Fibroblast of lung (primary cell): ENCODE results near the gene ARRDC4. TPM values are rescaled to one million over a fixed set of nuclear protein-coding genes. Genes with fewer than 3 reads are reported as not detected.

Experiments used
- DNase-seq, 2 donors: peaks; one replicate each; pipeline versions ENCODE4 v3.0.0 to v3.0.0-alpha.2; 2010; ENCODE audit warnings: low read depth in 2 of 2
- H2AFZ ChIP-seq: 2 replicates; pipeline ENCODE4 v1.5.1; 2012; ENCODE audit warnings: low read length, control low read depth, inconsistent platforms
- H3K27ac ChIP-seq: 2 replicates; pipeline ENCODE4 v1.5.1; 2011; ENCODE audit warnings: low read length, control low read depth; ENCODE audit not compliant: insufficient read depth
- H3K27me3 ChIP-seq: 2 replicates; pipeline ENCODE4 v1.5.1; 2011; ENCODE audit warnings: mild to moderate bottlenecking, low read length; ENCODE audit not compliant: control insufficient read depth, insufficient read depth
- H3K36me3 ChIP-seq: 2 replicates; pipeline ENCODE4 v1.5.1; 2011; ENCODE audit warnings: low read length; ENCODE audit not compliant: control insufficient read depth, insufficient read depth
- H3K4me1 ChIP-seq: 2 replicates; pipeline ENCODE4 v1.5.1; 2011; ENCODE audit warnings: low read length; ENCODE audit not compliant: control insufficient read depth, insufficient read depth; ENCODE audit errors: extremely low read depth
- H3K4me2 ChIP-seq: 2 replicates; pipeline ENCODE4 v1.5.1; 2011; ENCODE audit warnings: low read length, control low read depth; ENCODE audit not compliant: insufficient read depth; ENCODE audit errors: extremely low read depth
- H3K4me3 ChIP-seq, 4 experiments: fragments of 200-600 bp in 1 of 4; sonication (generic) in 1 of 4; replicated peaks in 1 of 4; 2 replicates each; pipeline ENCODE4 v1.5.1; 2011 to 2016; ENCODE audit warnings: low read length in 4 of 4, low read depth in 3 of 4, mild to moderate bottlenecking in 3 of 4, control low read depth in 2 of 4, inconsistent platforms in 1 of 4, mixed read lengths in 1 of 4; ENCODE audit not compliant: insufficient read depth in 1 of 4; ENCODE audit errors: control extremely low read depth in 1 of 4
- H3K79me2 ChIP-seq: 2 replicates; pipeline ENCODE4 v1.5.1; 2012; ENCODE audit warnings: mild to moderate bottlenecking, low read length, inconsistent platforms; ENCODE audit not compliant: control insufficient read depth, insufficient read depth
- H3K9ac ChIP-seq: 2 replicates; pipeline ENCODE4 v1.5.1; 2011; ENCODE audit warnings: mild to moderate bottlenecking, low read length, control low read depth; ENCODE audit not compliant: insufficient read depth
- H3K9me3 ChIP-seq: 2 replicates; pipeline ENCODE4 v1.5.1; 2012; ENCODE audit warnings: low read depth, low read length; ENCODE audit not compliant: control insufficient read depth, insufficient read depth
- H4K20me1 ChIP-seq: 2 replicates; pipeline ENCODE4 v1.5.1; 2011; ENCODE audit warnings: low read length; ENCODE audit not compliant: control insufficient read depth, insufficient read depth; ENCODE audit errors: extremely low read depth
- CTCF ChIP-seq, 2 donors: IDR thresholded peaks in 1 of 2; conservative IDR thresholded peaks in 1 of 2; 1 replicate in 1 of 2; 2 replicates in 1 of 2; pipeline ENCODE4 v1.5.1; 2011 to 2012; ENCODE audit warnings: low read length in 2 of 2, control low read depth in 1 of 2, inconsistent platforms in 1 of 2, low read depth in 1 of 2, mild to moderate bottlenecking in 1 of 2
- EZH2 ChIP-seq: IDR thresholded peaks from 2 replicates; pipeline ENCODE4 v1.5.1; 2012; ENCODE audit warnings: low read length, control low read depth, mild to moderate bottlenecking; ENCODE audit errors: missing control alignments
- polyA plus RNA-seq, 2 donors: library from polyadenylated mRNA; depleted of rRNA in 1 of 2; stranded (reverse) in 1 of 2; unstranded in 1 of 2; fragments of >200 nt; gene quantifications; 2 replicates each; pipeline ENCODE4 v1.2.1, GENCODE V29; 2011 to 2012; ENCODE audit warnings: missing spikeins in 1 of 2
- total RNA-seq: library from RNA; depleted of rRNA; stranded (reverse); fragments of >200 nt; gene quantifications from 2 replicates; pipeline ENCODE4 v1.2.1, GENCODE V29; 2014

Gene ARRDC4
- total and polyA plus RNA-seq, 2 donors (not counting 1 experiment from before 2014, with no cell fraction given): 27.3 to 39.8 TPM

GRCh38 chr15:97966924-97967620 lies 6.6 kb downstream of the ARRDC4 start:
- peak overlapping the region in 1 of 4 experiments; percentile 21 for H3K4me3 ChIP-seq
- H4K20me1 ChIP-seq: no peaks in the 10 kb centered on the region
- peak overlapping the region; percentile 6 for H3K27ac ChIP-seq
- H3K9me3 ChIP-seq: no peaks in the 10 kb centered on the region
- H3K9ac ChIP-seq: no peak overlapping the region
- H3K36me3 ChIP-seq: peaks cover 1% of the 10 kb centered on the region
- H2AFZ ChIP-seq: no peak overlapping the region
- TF ChIP-seq EZH2 (no peak), CTCF (conservative IDR thresholded peaks at IDR 0.05 in 1 of 2, IDR thresholded peaks at IDR 0.05 in 1 of 2; ENCODE audit: low read depth in 1 of 2, low read length in 2 of 2) (no peak)
- DNase-seq: no peak
- H3K27me3 ChIP-seq: no peaks in the 10 kb centered on the region
- peaks cover 19% of the 10 kb centered on the region for H3K4me1 ChIP-seq
- peak overlapping the region; percentile 36 for H3K4me2 ChIP-seq
- H3K79me2 ChIP-seq: peaks cover 7% of the 10 kb centered on the region

GRCh38 chr15:97967881-97968280 lies 7.4 kb downstream of the ARRDC4 start:
- Histone ChIP-seq H3K4me3 (no peak overlapping the region), H3K27me3 (no peaks in the 10 kb centered on the region), H3K4me1 (peaks cover 19% of the 10 kb centered on the region), H3K4me2 (peak overlapping the region; percentile 21), H3K9ac (no peak overlapping the region), H3K9me3 (no peaks in the 10 kb centered on the region), H3K27ac (peak overlapping the region; percentile 60), H2AFZ (no peak overlapping the region), H4K20me1 (no peaks in the 10 kb centered on the region), H3K36me3 (peaks cover 1% of the 10 kb centered on the region), H3K79me2 (peaks cover 4% of the 10 kb centered on the region)
- TF ChIP-seq EZH2 (no peak), CTCF (conservative IDR thresholded peaks at IDR 0.05 in 1 of 2, IDR thresholded peaks at IDR 0.05 in 1 of 2; ENCODE audit: low read depth in 1 of 2, low read length in 2 of 2) (no peak)
- no peak for DNase-seq

GRCh38 chr15:97968380-97968779 lies 7.9 kb downstream of the ARRDC4 start:
- no peak overlapping the region for H3K27ac ChIP-seq
- peak overlapping the region; percentile 4 for H3K4me2 ChIP-seq
- peak; percentile 82 to 93 for DNase-seq
- peaks cover 19% of the 10 kb centered on the region for H3K4me1 ChIP-seq
- H3K4me3 ChIP-seq: no peak overlapping the region
- H3K79me2 ChIP-seq: peaks cover 2% of the 10 kb centered on the region
- TF ChIP-seq CTCF (conservative IDR thresholded peaks at IDR 0.05 in 1 of 2, IDR thresholded peaks at IDR 0.05 in 1 of 2; ENCODE audit: low read depth in 1 of 2, low read length in 2 of 2) (no peak), EZH2 (no peak)
- H3K9ac ChIP-seq: no peak overlapping the region
- no peaks in the 10 kb centered on the region for H4K20me1 ChIP-seq
- H2AFZ ChIP-seq: no peak overlapping the region
- H3K9me3 ChIP-seq: no peaks in the 10 kb centered on the region
- H3K27me3 ChIP-seq: no peaks in the 10 kb centered on the region
- peaks cover 1% of the 10 kb centered on the region for H3K36me3 ChIP-seq
